HPDE6-E6E7 (cell line): ENCODE measurements around the gene TSPO.

Source experiments
- DNase-seq: peaks from one replicate; pipeline ENCODE4 v3.0.0; 2011; ENCODE audit warnings: missing footprints; ENCODE audit errors: extremely low spot score

Gene TSPO

GRCh38 chr22:43202326-43202725, 51.0 kb downstream of the TSPO start:
- no peak for DNase-seq

GRCh38 chr22:43202756-43203410, 51.5 kb downstream of the TSPO start:
- DNase-seq: no peak

DNA sequence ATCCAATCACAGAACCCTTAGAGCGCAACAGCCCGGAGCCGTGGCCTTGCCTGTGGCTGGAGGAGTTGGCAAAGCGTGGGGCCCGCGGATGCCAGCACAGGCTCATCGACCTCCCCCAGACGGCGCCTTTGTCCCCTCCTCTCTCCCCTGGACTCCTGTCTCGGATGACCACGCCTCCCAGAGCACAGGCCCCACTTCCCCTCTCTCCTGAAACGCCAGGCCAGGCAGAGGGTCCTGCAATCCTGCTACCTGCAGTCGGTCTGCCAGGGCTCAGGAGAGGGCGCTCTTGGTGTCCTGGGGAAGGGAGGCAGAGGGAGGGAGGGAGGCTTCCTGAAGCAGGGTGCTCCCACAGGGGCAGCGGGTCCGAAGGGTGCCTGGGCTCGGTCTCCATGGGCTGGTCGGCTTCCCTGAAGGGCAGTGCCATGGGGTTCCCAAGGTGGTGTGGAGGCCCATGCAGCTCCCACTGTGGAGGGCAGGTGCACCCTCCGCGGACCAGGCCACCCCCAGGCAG, 52.2 kb downstream of the TSPO start:
- no peak for DNase-seq

GRCh38 chr22:43205261-43205691, 53.9 kb downstream of the TSPO start:
- DNase-seq: no peak

GRCh38 chr22:43205748-43206508, 54.6 kb downstream of the TSPO start:
- no peak for DNase-seq

- DNase-seq: no peak
Observed at GRCh38 chr22:43206509-43207161, 55.3 kb downstream of the TSPO start.

DNA sequence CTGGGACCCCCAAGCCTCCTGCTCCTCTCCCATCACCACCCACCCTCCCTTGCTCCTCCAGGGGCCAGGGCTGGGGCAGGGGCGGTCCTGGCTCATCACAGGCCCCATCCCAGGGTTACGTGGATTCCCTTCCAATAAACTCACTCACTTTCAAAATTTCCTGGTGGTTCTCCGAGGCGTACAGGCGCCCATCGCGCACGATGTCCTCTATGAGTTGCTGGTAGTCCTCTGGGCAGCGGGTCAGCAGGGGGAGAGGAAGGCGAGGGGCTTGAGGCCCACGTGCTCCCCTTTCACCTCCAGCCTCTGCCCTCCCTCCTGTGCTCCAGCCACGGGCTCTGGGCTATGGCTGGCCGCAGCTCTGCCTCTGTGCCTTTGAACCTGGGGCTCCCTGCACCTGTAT, 56.0 kb downstream of the TSPO start:
- no peak for DNase-seq

- DNase-seq: no peak
Observed at GRCh38 chr22:43207849-43208702, 56.7 kb downstream of the TSPO start.

- no peak for DNase-seq
Observed at GRCh38 chr22:43208703-43209522, 57.6 kb downstream of the TSPO start.

DNA sequence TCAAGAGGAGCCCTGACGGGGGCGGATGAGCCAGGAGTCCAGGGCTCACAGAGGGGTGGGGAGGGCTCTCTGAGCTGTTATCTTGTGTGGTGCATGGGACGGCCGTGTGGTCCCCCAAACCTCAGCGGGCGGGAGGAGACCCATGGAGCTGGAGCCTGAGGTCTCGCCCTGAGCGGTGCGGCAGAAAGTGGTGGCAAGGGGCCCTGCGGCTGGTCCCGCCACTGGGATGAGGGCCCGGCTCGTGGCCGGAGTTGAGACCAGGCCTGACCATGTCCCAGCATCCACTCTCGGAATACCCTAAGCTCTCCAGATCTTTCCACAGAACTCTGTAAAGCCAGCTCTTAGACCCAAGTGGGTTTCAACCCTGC, 58.1 kb downstream of the TSPO start:
- DNase-seq: no peak

DNA sequence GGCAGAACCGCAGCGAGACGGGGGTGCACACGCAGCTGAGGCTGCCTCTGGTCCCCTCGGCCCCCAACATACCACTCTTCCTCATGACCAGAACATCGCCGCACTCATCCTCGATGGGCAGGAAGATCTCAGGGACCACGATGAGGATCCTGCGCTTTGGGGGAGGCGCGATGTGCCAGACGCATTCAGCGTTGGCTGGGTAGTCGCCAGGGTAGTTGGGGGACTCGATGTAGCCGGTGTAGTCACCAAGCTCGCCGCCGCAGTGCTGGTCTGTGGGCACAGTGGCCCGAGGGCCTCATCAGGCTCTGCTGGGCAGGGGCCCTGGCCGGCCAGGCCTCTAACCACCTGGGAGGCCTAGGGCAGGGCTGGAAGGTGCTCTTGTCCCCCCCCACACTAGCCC, 58.6 kb downstream of the TSPO start:
- DNase-seq: no peak

GRCh38 chr22:43210631-43211515, 59.5 kb downstream of the TSPO start:
- no peak for DNase-seq

DNA sequence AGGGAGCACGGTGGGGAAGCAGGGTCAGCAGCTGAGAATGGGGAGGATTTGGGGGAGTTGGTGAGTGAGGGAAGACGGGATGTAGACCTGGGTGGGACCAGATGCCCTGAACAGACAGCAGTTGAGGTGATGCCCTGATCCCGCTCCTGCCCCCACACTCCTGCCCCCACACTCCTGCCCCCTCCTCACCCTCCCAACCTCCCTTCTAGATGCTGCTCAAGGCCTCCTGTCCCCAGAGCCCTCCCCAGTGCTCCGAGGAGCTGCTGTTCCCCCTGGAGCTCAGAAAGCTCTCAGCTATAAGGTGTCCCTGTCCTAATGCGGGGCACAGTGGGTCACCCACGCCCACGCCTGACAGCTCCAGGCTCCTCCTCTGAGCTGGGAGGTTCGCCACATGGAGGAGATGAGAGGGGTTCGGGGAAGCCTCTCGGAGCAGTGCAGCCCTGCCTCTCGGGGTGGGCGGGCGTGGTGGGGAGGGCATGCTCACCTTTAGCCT, 60.6 kb downstream of the TSPO start:
- DNase-seq: no peak

DNA sequence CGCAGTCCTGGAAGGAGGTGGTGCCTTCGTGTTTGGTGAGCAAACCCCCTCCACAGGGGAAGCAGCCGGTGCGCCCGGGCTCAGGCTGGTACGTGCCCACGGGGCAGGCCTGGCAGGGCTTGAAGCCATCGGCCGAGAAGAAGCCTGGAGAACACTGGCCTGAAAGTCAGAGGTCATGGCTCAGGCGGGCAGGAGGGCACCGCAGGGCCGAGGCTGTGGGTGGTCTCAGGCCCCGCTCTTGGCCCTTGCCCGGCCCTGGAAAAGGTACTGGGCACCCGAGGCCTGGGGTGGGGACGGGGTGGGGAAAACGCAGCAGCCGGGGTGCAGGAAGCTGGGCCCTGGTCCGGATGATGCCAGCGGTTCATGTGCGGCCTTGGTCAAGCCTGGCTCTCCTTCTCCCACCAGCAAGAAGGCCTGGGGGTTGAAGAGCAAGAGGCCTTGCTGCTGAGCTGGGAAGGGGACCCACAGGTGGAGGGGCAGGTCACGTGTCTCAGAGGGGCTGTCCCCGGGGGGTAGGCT, 61.1 kb downstream of the TSPO start:
- DNase-seq: no peak
